Measurements from ENCODE around the gene SETD6.
A peak's percentile ranks its signal among the peaks of the same experiment; 100 is the strongest.
"Not testable (repeated sequence)": the region's sequence is repeated elsewhere in the genome, so short reads cannot be mapped to it uniquely, and the experiment has no call there.

SETD6 gene

GRCh38 chr16:58515125-58515870 is at the start of gene SETD6:
Gene SETD6, plus strand, starts transcription at chr16:58515517. Its CDS starts 21 bp downstream, at chr16:58515538.
- DNase-seq, result peak; percentile 82

- no peak for DNase-seq
These were observed 49.5 kb upstream of the SETD6 start for GRCh38 chr16:58465817-58466216.

- no peak for DNase-seq
These were observed 48.9 kb upstream of the SETD6 start for GRCh38 chr16:58466396-58466795.

GRCh38 chr16:58467905-58468304 is 47.4 kb upstream of the SETD6 start:
- no peak for DNase-seq

- DNase-seq, result no peak
These were observed 43.9 kb upstream of the SETD6 start for GRCh38 chr16:58471209-58471975.

GRCh38 chr16:58472266-58472665 is 43.1 kb upstream of the SETD6 start:
- no peak for DNase-seq

- DNase-seq, result no peak
These were observed 42.5 kb upstream of the SETD6 start for GRCh38 chr16:58472827-58473226.

- DNase-seq, result no peak
These were observed 41.0 kb upstream of the SETD6 start for GRCh38 chr16:58474296-58474695.

- no peak for DNase-seq
These were observed 40.2 kb upstream of the SETD6 start for GRCh38 chr16:58475091-58475619.

GRCh38 chr16:58476791-58477190 is 38.5 kb upstream of the SETD6 start:
- DNase-seq, result no peak

- no peak for DNase-seq
These were observed 36.9 kb upstream of the SETD6 start for GRCh38 chr16:58478427-58478826.

- no peak for DNase-seq
These were observed 34.0 kb upstream of the SETD6 start for GRCh38 chr16:58481226-58481869.

GRCh38 chr16:58481931-58482330 is 33.4 kb upstream of the SETD6 start:
- DNase-seq, result no peak

GRCh38 chr16:58485184-58485887 is 30.0 kb upstream of the SETD6 start:
- no peak for DNase-seq

GRCh38 chr16:58487566-58488351 is 27.6 kb upstream of the SETD6 start:
- peak; percentile 70 for DNase-seq

GRCh38 chr16:58488531-58488930 is 26.8 kb upstream of the SETD6 start:
- DNase-seq, result no peak

GRCh38 chr16:58490065-58490464 is 25.3 kb upstream of the SETD6 start:
- no peak for DNase-seq

- DNase-seq, result not testable (repeated sequence)
These were observed 24.8 kb upstream of the SETD6 start for GRCh38 chr16:58490539-58490938.

GRCh38 chr16:58492066-58492465 is 23.3 kb upstream of the SETD6 start:
- no peak for DNase-seq

GRCh38 chr16:58492735-58493134 is 22.6 kb upstream of the SETD6 start:
- no peak for DNase-seq

GRCh38 chr16:58493756-58494431 is 21.4 kb upstream of the SETD6 start:
- DNase-seq, result no peak
